ENCODE results near the gene EXOC4. TPM values are rescaled to one million over a fixed set of nuclear protein-coding genes. Genes with fewer than 3 reads are reported as not detected.

Gene EXOC4
- total and polyA plus RNA-seq, 2 of the 8 experiments (the other 6 are each of a cell fraction or from before 2014, with no cell fraction given): 27.0 to 67.3 TPM

DNA sequence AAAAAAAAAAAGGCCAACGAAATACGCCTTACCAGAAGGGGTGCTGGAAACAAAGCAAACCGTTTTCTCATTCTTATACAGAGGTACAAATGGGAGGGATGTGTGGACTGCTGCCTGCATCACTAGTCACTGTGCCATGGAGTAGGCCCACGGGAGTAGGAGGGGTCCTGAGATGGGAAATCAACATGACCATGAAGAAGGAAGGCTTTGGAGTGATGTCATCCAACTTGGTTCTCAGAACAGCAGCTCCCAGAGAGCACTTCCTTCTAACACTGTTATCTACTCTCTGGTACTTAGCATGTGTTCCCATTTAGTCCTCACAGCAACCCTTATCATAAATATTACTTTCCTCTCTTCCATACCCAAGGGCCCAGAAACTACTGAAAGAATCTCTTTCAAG is 814.3 kb downstream of the EXOC4 start:
- H3K23ac ChIP-seq (ENCODE audit: insufficient read length): no peak overlapping the region
- no peak overlapping the region for H3K56ac ChIP-seq (replicated peaks; ENCODE audit: insufficient read length, low read depth, low read length)
- no peak overlapping the region for H2BK5ac ChIP-seq (ENCODE audit: low read depth, low read length)
- POLR2A ChIA-PET (ENCODE audit: partially characterized antibody): no interaction called here
- H2BK15ac ChIP-seq (ENCODE audit: low read length): no peak overlapping the region
- H2AFZ ChIP-seq (ENCODE audit: low read length): no peak overlapping the region
- H4K5ac ChIP-seq (ENCODE audit: insufficient read length, low read depth, low read length): no peak overlapping the region
- no peaks in the 10 kb centered on the region for H3K36me3 ChIP-seq (ENCODE audit: control insufficient read depth in 2 of 4, insufficient read depth in 4 of 4, low read length in 3 of 4)
- no peak overlapping the region for H2BK12ac ChIP-seq (ENCODE audit: low read depth, low read length)
- FAIRE-seq: no peak
- no peaks in the 10 kb centered on the region for H3K79me2 ChIP-seq (ENCODE audit: control insufficient read depth in 1 of 2, insufficient read depth in 2 of 2, low read length in 2 of 2)
- H3K9ac ChIP-seq (replicated peaks in 1 of 4; ENCODE audit: extremely low read depth in 1 of 4, low read depth in 3 of 4, low read length in 3 of 4): no peak overlapping the region
- no peaks in the 10 kb centered on the region for H3K27me3 ChIP-seq (replicated peaks in 1 of 4; ENCODE audit: control insufficient read depth in 3 of 4, extremely low read depth in 1 of 4, insufficient read depth in 3 of 4, low read length in 3 of 4)
- H3K18ac ChIP-seq (ENCODE audit: extremely low read depth, low read length): no peak overlapping the region
- H3K4me2 ChIP-seq (ENCODE audit: insufficient read depth in 1 of 2, low read depth in 2 of 2, low read length in 2 of 2): no peak overlapping the region
- no peak overlapping the region for H2AK5ac ChIP-seq (ENCODE audit: low read depth, low read length)
- H2BK20ac ChIP-seq (ENCODE audit: low read length): no peak overlapping the region
- no peaks in the 10 kb centered on the region for H3K23me2 ChIP-seq (ENCODE audit: low read depth, low read length)
- H2BK120ac ChIP-seq (replicated peaks; ENCODE audit: low read depth, low read length): no peak overlapping the region
- no peaks in the 10 kb centered on the region for H3K79me1 ChIP-seq (ENCODE audit: low read depth, low read length)
- no peak overlapping the region for H3K27ac ChIP-seq (ENCODE audit: low read depth, low read length)
- no peak overlapping the region for H3K4ac ChIP-seq (replicated peaks; ENCODE audit: insufficient read length, low read depth, low read length)
- H3K4me1 ChIP-seq (replicated peaks in 1 of 4; ENCODE audit: control insufficient read depth in 3 of 4, insufficient read depth in 4 of 4, low read length in 3 of 4): no peaks in the 10 kb centered on the region; a peak in 1 of 7 replicates
- no peak overlapping the region for H4K91ac ChIP-seq (replicated peaks; ENCODE audit: insufficient read length, low read length)
- no peak overlapping the region for H4K8ac ChIP-seq (ENCODE audit: extremely low read depth, insufficient read depth, low read length)
- H3K14ac ChIP-seq (ENCODE audit: insufficient read length): no peak overlapping the region
- CTCF ChIA-PET (ENCODE audit: partially characterized antibody): interaction anchor here (0.6 kb wide), 1 partner anchor 146 kb away, joined by 3 read pairs; no protein-coding TSS in a partner anchor
- H3K9me3 ChIP-seq (ENCODE audit: insufficient read depth in 2 of 2, low read depth in 1 of 2, low read length in 1 of 2): no peaks in the 10 kb centered on the region
- WGBS, 2 experiments (ENCODE audit: extremely low coverage in 1 of 2, insufficient coverage in 1 of 2, insufficient read length in 1 of 2, insufficient replicate concordance in 2 of 2, low coverage in 1 of 2, low lambda C conversion rate in 2 of 2, missing lambda C conversion rate in 1 of 2): 41% methylated on average over 4 of the region's 4 CpGs; no CpG with 5 or more reads in 1 of the 2 experiments
- no peak overlapping the region for H3K4me3 ChIP-seq (ENCODE audit: extremely low read depth in 1 of 4, insufficient read depth in 2 of 4, low read depth in 3 of 4, low read length in 4 of 4)
- no peak for DNase-seq (ENCODE audit: low read depth in 1 of 2, low spot score in 2 of 2)
- no peaks in the 10 kb centered on the region for H4K20me1 ChIP-seq (replicated peaks in 1 of 2; ENCODE audit: control insufficient read depth in 1 of 2, insufficient read depth in 2 of 2, low read length in 2 of 2)
- no peak for TF ChIP-seq RAD21 (IDR thresholded peaks at IDR 0.05 in 1 of 2, conservative IDR thresholded peaks at IDR 0.05 in 1 of 2; ENCODE audit: low read depth in 2 of 2, low read length in 2 of 2)
- no peak for TF ChIP-seq HDAC6 (IDR thresholded peaks at IDR 0.05; ENCODE audit: low read depth, low read length)
- TF ChIP-seq PHF8 (conservative IDR thresholded peaks at IDR 0.05; ENCODE audit: low read depth, low read length): no peak
- TF ChIP-seq CEBPB (IDR thresholded peaks at IDR 0.05; ENCODE audit: low read depth, low read length): no peak
- no peak for TF ChIP-seq KDM1A (IDR thresholded peaks at IDR 0.05; ENCODE audit: borderline replicate concordance, low read length)
- TF ChIP-seq JUND (IDR thresholded peaks at IDR 0.05; ENCODE audit: low read length): no peak
- no peak for TF ChIP-seq RNF2 (IDR thresholded peaks at IDR 0.05; ENCODE audit: borderline replicate concordance, low read depth, low read length, missing control alignments, poor library complexity, severe bottlenecking)
- TF ChIP-seq GTF2F1 (IDR thresholded peaks at IDR 0.05; ENCODE audit: borderline replicate concordance, low read depth, low read length): no peak
- TF ChIP-seq SUZ12 (IDR thresholded peaks at IDR 0.05; ENCODE audit: low read length): no peak
- no peak for TF ChIP-seq SIN3A (conservative IDR thresholded peaks at IDR 0.05 in 1 of 2, IDR thresholded peaks at IDR 0.05 in 1 of 2; ENCODE audit: low read depth in 1 of 2, low read length in 2 of 2)
- TF ChIP-seq TCF12 (IDR thresholded peaks at IDR 0.05; ENCODE audit: low read depth, low read length): no peak
- TF ChIP-seq SAP30 (IDR thresholded peaks at IDR 0.05; ENCODE audit: insufficient read depth, insufficient replicate concordance, low read length): no peak
- no peak for TF ChIP-seq EP300 (IDR thresholded peaks at IDR 0.05; ENCODE audit: borderline replicate concordance in 1 of 2, low read depth in 2 of 2, low read length in 2 of 2)
